ENCODE data around the gene CDK2.

The CDK2 gene

GRCh38 chr12:55933169-55933798, 33.3 kb upstream of the CDK2 start:
- no peak for TF ChIP-seq GATA2 (IDR thresholded peaks at IDR 0.05; ENCODE audit: low read depth, low read length)
- no peak for TF ChIP-seq GATA3 (IDR thresholded peaks at IDR 0.05; ENCODE audit: low read depth, low read length)

GRCh38 chr12:55933799-55934742, 32.6 kb upstream of the CDK2 start:
- TF ChIP-seq GATA2 (IDR thresholded peaks at IDR 0.05; ENCODE audit: low read depth, low read length) = no peak
- TF ChIP-seq GATA3 (IDR thresholded peaks at IDR 0.05; ENCODE audit: low read depth, low read length) = no peak

- TF ChIP-seq GATA2 (IDR thresholded peaks at IDR 0.05; ENCODE audit: low read depth, low read length) (no peak), GATA3 (IDR thresholded peaks at IDR 0.05; ENCODE audit: low read depth, low read length) (no peak)
These were observed 31.9 kb upstream of the CDK2 start for GRCh38 chr12:55934773-55935172.

GRCh38 chr12:55935738-55936151, 30.9 kb upstream of the CDK2 start:
- TF ChIP-seq GATA3 (IDR thresholded peaks at IDR 0.05; ENCODE audit: low read depth, low read length) = no peak

- TF ChIP-seq GATA2 (IDR thresholded peaks at IDR 0.05; ENCODE audit: low read depth, low read length) (no peak), GATA3 (IDR thresholded peaks at IDR 0.05; ENCODE audit: low read depth, low read length) (no peak)
These were observed 28.6 kb upstream of the CDK2 start for GRCh38 chr12:55937981-55938380.

- TF ChIP-seq GATA2 (IDR thresholded peaks at IDR 0.05; ENCODE audit: low read depth, low read length) (no peak), GATA3 (IDR thresholded peaks at IDR 0.05; ENCODE audit: low read depth, low read length) (no peak)
These were observed 27.7 kb upstream of the CDK2 start for GRCh38 chr12:55938826-55939501.

GRCh38 chr12:55940065-55940732, 26.4 kb upstream of the CDK2 start:
- no peak for TF ChIP-seq GATA2 (IDR thresholded peaks at IDR 0.05; ENCODE audit: low read depth, low read length)
- no peak for TF ChIP-seq GATA3 (IDR thresholded peaks at IDR 0.05; ENCODE audit: low read depth, low read length)

- TF ChIP-seq GATA2 (IDR thresholded peaks at IDR 0.05; ENCODE audit: low read depth, low read length) (no peak), GATA3 (IDR thresholded peaks at IDR 0.05; ENCODE audit: low read depth, low read length) (no peak)
These were observed 24.6 kb upstream of the CDK2 start for GRCh38 chr12:55942055-55942454.

GRCh38 chr12:55942577-55943136, 24.0 kb upstream of the CDK2 start:
- TF ChIP-seq GATA3 (IDR thresholded peaks at IDR 0.05; ENCODE audit: low read depth, low read length) = no peak
- no peak for TF ChIP-seq GATA2 (IDR thresholded peaks at IDR 0.05; ENCODE audit: low read depth, low read length)

- TF ChIP-seq GATA2 (IDR thresholded peaks at IDR 0.05; ENCODE audit: low read depth, low read length) = no peak
These were observed 20.1 kb upstream of the CDK2 start for GRCh38 chr12:55946553-55946952.

- no peak for TF ChIP-seq GATA2 (IDR thresholded peaks at IDR 0.05; ENCODE audit: low read depth, low read length)
- no peak for TF ChIP-seq GATA3 (IDR thresholded peaks at IDR 0.05; ENCODE audit: low read depth, low read length)
These were observed 11.3 kb upstream of the CDK2 start for GRCh38 chr12:55955344-55955743.

- no peak for TF ChIP-seq GATA3 (IDR thresholded peaks at IDR 0.05; ENCODE audit: low read depth, low read length)
These were observed 10.7 kb upstream of the CDK2 start for GRCh38 chr12:55955800-55956508.

GRCh38 chr12:55957106-55957859, 9.3 kb upstream of the CDK2 start:
- TF ChIP-seq GATA3 (IDR thresholded peaks at IDR 0.05; ENCODE audit: low read depth, low read length) (no peak), GATA2 (IDR thresholded peaks at IDR 0.05; ENCODE audit: low read depth, low read length) (no peak)
